KMS-11 (cell line): ENCODE data around the gene SUPT20HL2.

ENCODE experiments used
- H2AFZ ChIP-seq: fragments of 200-600 bp; sonication (generic); 2 replicates; pipeline ENCODE4 v1.6.1; 2016; ENCODE audit warnings: antibody characterized with exemption, mixed run types, low read depth
- H3K27ac ChIP-seq: fragments of 200-600 bp; sonication (generic); 2 replicates; pipeline ENCODE4 v1.6.1; 2016; ENCODE audit warnings: mild to moderate bottlenecking, mixed run types
- H3K27me3 ChIP-seq: fragments of 200-600 bp; sonication (generic); 2 replicates; pipeline ENCODE4 v1.6.1; 2017; ENCODE audit warnings: mild to moderate bottlenecking, low read depth, mixed run types, moderate library complexity; ENCODE audit not compliant: insufficient read depth
- H3K36me3 ChIP-seq: fragments of 200-600 bp; sonication (generic); 2 replicates; pipeline ENCODE4 v1.6.1; 2017; ENCODE audit warnings: mild to moderate bottlenecking, mixed run types; ENCODE audit not compliant: insufficient read depth
- H3K4me1 ChIP-seq: fragments of 200-600 bp; sonication (generic); 2 replicates; pipeline ENCODE4 v1.6.1; 2016; ENCODE audit warnings: mild to moderate bottlenecking, low read depth, mixed run types; ENCODE audit not compliant: poor library complexity, severe bottlenecking
- H3K4me2 ChIP-seq: fragments of 200-600 bp; sonication (generic); 2 replicates; pipeline ENCODE4 v1.7.0; 2016; ENCODE audit warnings: mild to moderate bottlenecking, mixed run types
- H3K4me3 ChIP-seq: fragments of 200-600 bp; sonication (generic); IDR thresholded peaks from 2 replicates; pipeline ENCODE4 v1.6.1; 2017; ENCODE audit warnings: low read depth, low read length, mixed read lengths; ENCODE audit not compliant: insufficient read depth
- H3K79me2 ChIP-seq: fragments of 200-600 bp; sonication (generic); 2 replicates; pipeline ENCODE4 v1.6.1; 2016; ENCODE audit warnings: low read depth, mixed run types; ENCODE audit not compliant: insufficient read depth
- H3K9ac ChIP-seq: fragments of 200-600 bp; sonication (generic); 2 replicates; pipeline ENCODE4 v1.6.1; 2016; ENCODE audit warnings: mild to moderate bottlenecking, mixed run types
- H4K20me1 ChIP-seq: fragments of 200-600 bp; sonication (generic); 2 replicates; pipeline ENCODE4 v1.6.1; 2016; ENCODE audit warnings: mild to moderate bottlenecking, mixed run types; ENCODE audit not compliant: insufficient read depth
- TF ChIP-seq, protein P1 (sequence below): fragments of 200-600 bp; sonication (generic); conservative IDR thresholded peaks from 2 replicates; pipeline ENCODE4 v1.6.1; 2017; ENCODE audit warnings: low read depth, mild to moderate bottlenecking, antibody characterized with exemption, low read length, moderate library complexity, mixed read lengths

SUPT20HL2 gene

DNA sequence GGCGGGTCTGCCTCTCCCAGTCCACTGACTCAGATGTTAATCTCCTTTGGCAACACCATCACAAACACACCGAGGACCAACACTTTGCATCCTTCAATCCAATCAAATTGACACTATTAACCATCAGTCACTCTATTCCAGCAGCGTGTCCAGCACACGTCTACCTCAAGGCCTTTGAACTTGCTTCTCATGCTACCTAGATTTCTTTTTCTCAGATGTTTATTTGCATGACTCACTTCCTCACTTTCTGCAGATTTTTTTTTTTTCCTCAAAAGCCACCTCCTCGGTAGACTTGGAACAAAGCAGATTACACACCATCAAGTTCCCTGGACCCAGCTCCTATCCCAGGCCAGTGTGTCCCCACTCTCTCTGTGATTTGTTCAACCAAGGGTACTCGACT, 49.5 kb downstream of the SUPT20HL2 start:
- no peaks in the 10 kb centered on the region for H4K20me1 ChIP-seq
- H3K27ac ChIP-seq, result no peak overlapping the region
- H3K4me2 ChIP-seq, result no peak overlapping the region
- no peak overlapping the region for H2AFZ ChIP-seq
- H3K9ac ChIP-seq, result no peak overlapping the region
- H3K4me1 ChIP-seq, result no peaks in the 10 kb centered on the region
- no peaks in the 10 kb centered on the region for H3K27me3 ChIP-seq
- H3K36me3 ChIP-seq, result no peaks in the 10 kb centered on the region
- TF ChIP-seq, protein P1, sequence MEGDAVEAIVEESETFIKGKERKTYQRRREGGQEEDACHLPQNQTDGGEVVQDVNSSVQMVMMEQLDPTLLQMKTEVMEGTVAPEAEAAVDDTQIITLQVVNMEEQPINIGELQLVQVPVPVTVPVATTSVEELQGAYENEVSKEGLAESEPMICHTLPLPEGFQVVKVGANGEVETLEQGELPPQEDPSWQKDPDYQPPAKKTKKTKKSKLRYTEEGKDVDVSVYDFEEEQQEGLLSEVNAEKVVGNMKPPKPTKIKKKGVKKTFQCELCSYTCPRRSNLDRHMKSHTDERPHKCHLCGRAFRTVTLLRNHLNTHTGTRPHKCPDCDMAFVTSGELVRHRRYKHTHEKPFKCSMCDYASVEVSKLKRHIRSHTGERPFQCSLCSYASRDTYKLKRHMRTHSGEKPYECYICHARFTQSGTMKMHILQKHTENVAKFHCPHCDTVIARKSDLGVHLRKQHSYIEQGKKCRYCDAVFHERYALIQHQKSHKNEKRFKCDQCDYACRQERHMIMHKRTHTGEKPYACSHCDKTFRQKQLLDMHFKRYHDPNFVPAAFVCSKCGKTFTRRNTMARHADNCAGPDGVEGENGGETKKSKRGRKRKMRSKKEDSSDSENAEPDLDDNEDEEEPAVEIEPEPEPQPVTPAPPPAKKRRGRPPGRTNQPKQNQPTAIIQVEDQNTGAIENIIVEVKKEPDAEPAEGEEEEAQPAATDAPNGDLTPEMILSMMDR, result no peak
- H3K4me3 ChIP-seq, result no peak overlapping the region
- H3K79me2 ChIP-seq, result no peaks in the 10 kb centered on the region

DNA sequence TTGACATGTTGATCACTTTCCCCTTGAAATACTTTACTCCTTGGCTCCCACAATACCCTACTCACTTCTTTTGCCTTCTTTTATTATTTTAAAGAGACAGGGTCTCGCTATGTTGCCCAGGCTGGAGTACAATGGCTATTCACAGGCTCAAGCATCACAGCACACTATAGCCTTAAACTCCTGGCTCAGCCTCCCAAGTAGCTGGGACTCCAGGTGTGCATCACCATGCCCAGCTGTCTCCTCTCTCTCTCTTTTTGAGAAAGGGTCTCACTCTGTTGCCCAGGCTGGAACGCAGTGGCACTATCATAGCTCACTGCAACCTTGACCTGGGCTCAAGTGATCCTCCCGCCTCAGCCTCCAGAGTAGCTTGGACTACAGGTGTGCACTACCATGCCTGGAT, 51.6 kb downstream of the SUPT20HL2 start:
- no peak overlapping the region for H3K9ac ChIP-seq
- H3K4me3 ChIP-seq, result no peak overlapping the region
- H4K20me1 ChIP-seq, result no peaks in the 10 kb centered on the region
- H3K4me2 ChIP-seq, result no peak overlapping the region
- H3K36me3 ChIP-seq, result no peaks in the 10 kb centered on the region
- no peaks in the 10 kb centered on the region for H3K79me2 ChIP-seq
- no peak overlapping the region for H3K27ac ChIP-seq
- H2AFZ ChIP-seq, result no peak overlapping the region
- H3K4me1 ChIP-seq, result no peaks in the 10 kb centered on the region
- no peaks in the 10 kb centered on the region for H3K27me3 ChIP-seq
- TF ChIP-seq, protein P1, result no peak
